Measurements from ENCODE around the gene FOXE3.

Gene FOXE3

DNA sequence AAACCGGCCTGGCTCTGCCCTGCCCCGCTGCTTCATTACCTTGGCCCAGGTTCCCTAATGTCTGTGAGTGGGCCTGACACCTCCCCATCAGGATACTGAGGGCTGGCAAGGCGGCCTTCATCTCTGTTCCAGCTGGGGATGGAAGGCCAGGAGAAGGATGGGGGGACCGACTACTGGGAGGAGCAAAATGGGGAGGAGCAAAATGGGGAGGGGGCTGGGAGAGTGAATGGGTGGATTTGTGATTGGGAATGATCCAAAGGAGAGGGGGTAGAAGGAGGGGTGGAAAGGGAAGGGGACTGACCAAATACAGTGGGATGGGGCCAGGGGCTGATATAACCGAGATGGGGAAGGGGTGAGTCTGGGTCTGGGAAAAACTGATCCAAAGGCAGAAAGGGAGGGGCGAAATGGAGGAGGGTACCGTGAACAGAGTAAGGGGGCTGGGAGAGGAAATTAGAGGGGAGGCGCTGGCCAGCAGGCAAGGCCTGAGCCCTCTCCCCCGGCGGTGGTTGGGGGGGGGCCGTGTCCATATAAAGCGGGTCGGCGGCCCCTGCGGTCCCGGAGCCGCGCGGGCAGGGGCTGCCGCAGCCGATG, at the start of gene FOXE3:
FOXE3 (plus strand) TSS at position 558 of the 591 bp plus-strand sequence; CDS start at position 589, 31 bp downstream.
- DNase-seq, result no peak

DNA sequence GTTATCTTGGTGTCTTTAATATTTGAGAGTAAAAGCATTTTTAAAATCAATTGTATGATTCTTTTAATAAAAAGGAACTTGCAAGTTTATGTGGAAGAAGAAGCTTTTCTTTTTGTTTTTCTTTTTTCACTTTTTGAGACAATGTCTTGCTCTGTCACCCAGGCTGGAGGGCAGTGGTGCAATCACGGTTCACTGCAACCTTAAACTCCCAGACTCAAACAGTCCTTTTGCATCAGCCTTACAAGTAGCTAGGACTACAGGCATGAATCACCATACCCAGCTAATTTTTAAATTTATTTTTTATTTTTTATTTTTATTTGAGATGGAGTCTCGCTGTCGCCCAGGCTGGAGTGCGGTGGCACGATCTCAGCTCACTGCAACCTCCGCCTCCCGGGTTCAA, 48.4 kb upstream of the FOXE3 start:
- DNase-seq, result no peak

DNA sequence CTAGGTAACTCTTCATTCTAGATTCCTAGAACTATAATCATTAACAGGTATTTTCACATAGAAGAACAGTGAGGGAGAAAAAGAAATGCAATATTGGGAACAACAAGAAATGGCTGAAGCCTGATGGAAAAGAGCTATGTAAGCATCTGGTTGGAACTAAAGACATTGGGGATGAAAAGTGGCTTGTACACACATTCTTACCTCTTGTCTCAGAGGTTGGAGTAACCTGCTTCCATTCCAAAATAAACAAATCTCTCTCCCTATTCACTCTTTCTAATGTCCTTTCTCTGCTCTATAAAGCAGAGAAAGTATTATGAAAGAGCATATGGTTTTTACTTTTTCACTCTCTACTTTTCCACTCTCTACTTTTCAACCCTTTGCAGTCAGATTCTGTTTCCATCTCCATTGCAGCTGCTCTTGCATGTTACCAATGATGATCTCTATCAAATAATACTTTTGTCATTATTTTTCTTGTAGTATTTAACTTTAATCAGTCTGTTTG, 45.0 kb upstream of the FOXE3 start:
- DNase-seq, result no peak

DNA sequence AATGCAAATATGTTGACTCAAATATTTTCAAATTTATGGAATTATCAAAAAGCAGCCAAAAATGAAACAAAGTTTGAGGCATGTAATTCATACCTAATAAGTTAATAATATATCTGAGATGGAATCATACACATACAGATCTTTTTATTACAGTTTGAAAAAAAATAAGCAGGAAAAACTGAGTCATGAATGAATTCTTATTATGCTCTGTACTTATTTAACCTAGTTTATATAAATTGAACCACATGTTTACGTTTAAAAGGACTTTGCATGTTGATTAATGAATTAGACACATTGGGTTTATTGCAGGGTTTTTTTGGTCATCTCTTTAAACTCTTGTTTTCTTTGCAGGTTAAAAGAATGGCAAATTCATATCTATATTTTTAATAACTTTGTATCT, 41.6 kb upstream of the FOXE3 start:
- DNase-seq, result no peak

DNA sequence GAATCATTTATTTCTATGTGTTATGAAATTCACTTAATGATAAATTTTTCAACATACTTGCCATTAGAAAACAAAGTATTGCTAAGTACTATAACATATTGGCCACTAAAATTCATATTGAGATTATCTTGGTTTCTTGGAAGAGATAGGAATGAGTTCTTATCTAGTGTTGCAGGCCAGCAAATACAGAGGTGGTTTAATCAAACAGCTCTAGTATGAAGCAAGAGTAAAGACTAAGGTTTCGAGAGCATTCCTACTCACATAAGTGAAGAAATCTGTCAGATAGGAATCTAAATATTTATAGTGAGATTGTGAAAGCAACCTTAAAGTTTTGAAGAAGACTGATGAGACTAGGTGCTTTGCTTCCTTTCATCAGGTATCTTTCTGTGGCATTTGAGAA, 37.9 kb upstream of the FOXE3 start:
- DNase-seq, result no peak

DNA sequence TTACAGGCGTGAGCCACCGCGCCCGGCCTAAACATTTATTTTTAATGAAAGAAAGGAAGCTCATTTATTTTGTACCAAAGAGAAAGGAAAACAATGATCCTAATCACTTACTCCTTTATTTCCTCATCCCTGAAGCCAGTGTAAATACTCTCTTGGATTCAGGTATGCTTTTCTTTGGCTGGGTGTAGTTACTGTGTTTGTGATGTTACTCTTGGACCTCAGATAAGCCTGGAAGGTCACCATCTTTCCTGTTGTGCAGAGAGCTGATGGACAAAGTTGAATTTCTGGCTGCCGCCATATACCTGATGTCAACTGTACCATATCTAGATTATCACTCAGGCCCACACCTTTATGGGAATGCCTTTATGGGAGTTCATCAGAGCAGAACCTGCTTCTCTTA, 35.4 kb upstream of the FOXE3 start:
- no peak for DNase-seq

DNA sequence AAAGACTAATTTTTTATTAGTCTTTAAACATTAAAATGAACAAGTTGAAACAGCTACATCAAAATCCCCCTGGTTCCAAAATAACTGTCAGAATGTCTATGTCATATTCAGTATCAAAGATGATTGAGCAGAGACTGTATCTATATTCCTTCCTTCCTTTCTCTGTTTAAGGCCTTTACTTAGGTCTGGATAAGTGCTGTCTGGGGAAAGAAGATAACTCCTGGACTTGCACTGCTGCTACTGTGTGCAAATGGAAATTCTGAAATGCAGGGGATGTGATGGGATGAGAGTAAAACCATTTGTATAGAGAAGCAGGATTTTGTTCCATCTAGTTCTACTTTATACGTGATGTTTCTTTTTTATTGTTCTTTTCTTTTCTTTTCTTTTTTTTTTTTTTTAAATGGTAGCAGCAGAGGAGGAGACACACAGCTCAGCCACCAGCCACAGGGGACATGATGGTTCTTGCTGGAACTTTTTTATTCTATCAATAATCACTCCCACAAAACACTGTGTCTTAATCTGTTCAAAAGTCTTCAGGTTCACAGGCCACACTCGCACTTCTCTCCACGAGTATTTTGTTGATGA, 33.6 kb upstream of the FOXE3 start:
- no peak for DNase-seq

DNA sequence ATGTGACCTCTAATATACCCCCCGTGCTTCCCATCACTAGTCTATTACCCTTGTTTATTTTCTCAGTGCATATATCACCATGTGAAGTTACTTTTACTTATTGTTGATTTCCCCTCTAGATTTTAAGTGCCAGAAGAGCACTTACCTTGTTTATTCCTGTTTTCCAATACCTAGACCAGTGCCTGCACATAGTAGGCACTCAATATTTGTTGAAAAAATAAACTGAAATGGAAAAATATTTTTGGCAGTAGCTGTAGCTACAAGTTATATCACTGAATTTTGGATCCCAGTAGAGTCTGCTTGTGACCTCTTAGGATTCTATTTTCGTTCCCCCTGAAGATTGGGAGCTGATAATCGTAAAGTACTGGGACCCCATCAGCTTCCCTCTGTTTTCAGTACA, 32.0 kb upstream of the FOXE3 start:
- no peak for DNase-seq

DNA sequence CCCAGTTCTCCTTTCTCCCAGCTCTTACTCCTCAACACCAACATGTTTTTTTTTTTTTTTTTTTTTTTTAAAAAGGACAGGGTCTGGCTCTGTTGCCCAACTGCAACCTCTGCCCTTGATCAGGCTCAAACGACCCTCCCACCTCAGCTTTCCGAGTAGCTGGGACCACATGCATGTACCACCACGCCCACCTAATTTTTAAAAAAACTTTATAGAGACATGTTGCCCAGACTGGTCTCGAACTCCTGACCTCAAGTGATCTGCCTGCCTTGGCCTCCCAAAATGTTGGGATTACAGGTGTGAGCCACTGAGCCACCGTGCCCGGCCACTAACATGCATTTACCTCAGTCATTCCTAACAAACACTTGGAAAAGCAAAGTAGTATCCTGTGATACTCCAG, 31.1 kb upstream of the FOXE3 start:
- no peak for DNase-seq

DNA sequence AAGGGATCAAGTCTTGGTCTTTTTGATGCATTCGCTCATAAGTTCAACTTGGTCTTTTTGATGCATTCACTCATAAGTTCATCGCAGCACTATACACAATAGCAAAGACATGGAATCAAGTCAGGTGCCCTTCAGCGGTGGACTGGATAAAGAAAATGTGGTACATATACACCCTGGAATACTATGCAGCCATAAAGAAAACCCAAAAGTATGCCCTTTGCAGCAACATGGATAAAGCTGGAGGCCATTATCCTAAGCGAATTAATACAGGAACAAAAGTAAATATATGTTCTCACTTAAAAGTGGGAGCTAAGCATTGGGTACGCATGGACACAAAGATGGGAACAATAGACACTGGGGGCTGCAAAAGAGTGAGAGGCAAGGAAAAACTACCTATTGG, 29.8 kb upstream of the FOXE3 start:
- no peak for DNase-seq

DNA sequence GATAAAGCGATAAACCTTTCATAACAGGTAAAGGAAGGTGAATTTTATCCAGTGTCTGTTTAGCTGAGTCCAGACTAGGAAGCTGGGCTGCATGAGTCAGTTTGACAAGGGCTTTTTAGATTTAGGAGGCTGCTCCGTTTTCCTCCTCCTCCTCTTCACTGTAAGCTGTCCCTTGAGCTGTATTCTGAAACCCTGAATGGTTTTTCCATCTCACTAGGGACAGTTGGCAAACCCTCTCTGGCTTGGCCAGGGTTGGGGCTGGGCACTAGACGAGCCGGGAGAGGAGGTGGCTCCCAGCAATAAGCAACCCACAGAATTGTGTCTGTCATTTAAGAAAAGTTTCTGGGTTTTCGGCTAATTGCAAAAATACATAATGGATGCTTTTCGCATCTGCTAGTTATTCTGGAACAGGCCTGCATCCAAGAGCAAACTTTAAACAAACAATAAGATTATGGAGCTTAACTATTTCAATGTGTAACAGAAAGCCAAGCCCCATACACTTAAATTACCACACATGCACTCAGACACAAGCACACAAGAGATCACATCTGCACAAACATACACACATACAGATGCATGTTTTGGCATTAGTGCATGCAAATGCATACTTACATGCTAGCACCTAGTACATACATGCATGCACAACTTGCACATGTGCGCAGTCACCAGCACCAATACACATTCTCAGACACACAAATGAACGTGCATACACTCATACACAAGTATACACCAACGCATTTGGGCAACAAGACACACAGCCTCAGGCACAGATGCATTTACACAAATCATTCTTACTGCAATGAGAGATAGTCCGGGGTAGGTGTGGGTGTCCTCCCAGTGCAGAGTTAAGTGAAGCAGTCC, 27.8 kb upstream of the FOXE3 start:
- DNase-seq, result no peak

DNA sequence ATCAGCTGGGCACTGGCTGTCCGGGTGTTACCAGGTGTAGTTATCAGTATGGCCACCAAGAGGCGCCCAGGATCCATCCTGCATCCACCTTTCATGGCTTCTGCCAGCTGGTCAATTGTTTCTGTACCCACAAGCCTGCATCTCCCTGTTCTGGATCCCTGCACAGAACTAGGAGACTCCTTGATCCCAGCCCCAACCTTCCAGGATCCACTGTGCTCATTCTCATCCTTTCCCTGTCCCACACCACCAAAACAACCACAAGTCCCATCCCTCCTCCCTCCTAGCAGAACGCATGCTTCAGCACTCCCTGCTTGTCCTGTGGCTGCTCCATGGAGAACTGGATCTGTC, 27.2 kb upstream of the FOXE3 start:
- peak; percentile 44 to 73 for DNase-seq

DNA sequence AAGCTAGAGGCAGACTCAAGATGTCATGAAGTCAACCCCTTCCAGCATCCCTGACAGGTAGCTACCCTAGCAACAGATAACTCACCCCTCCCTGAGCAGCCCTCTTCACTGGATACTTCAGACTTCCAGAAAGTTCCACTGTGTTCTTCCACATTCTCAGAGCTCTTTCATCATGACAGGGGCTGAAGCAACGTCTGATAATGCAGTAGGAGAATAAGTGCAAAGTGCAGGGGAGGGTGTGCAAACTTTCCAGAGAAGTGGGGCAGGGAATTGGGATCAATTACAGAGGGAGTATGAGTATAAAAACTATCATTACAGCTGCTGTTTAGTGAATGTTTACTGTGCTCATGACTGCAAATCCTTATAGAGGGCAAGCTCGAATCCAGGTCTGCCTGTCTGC, 26.4 kb upstream of the FOXE3 start:
- DNase-seq, result no peak

DNA sequence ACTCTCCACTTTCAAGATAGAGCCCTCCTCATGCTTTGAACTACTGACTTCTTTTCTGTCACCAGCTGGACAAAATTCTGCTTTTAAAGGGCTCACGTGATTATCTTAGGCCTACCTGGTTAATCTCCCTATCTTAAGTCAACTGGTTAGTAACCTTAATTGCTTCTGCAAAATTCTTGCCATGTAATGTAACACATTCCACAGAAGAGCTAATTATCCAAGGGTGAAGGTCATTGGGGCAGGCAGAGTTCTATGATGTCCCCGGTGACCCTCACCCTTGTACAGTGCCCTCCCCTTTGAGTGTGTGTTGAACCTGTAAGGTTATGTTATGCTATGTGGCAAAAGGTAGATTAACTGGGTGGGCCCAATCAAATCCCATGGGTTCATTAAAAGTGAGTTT, 25.2 kb upstream of the FOXE3 start:
- DNase-seq, result no peak

DNA sequence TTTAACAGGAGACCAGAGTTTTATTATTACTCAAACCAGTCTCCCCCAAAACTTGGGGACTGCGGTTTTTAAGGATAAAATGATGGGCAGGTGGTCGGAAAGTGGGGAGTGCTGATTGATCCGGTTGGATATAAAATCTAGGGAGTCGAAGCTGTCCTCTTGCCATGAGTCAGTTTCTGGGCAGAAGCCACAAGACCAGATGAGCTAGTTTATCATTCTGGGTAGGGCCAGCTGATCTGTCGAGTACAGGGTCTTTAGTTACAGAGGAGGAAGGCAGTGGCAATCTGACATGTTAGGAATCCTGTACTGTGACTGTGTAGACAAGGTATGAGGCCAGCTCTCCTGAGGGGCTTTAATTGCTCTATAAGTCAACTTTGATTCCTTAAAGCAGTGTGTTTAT, 22.9 kb upstream of the FOXE3 start:
- no peak for DNase-seq

DNA sequence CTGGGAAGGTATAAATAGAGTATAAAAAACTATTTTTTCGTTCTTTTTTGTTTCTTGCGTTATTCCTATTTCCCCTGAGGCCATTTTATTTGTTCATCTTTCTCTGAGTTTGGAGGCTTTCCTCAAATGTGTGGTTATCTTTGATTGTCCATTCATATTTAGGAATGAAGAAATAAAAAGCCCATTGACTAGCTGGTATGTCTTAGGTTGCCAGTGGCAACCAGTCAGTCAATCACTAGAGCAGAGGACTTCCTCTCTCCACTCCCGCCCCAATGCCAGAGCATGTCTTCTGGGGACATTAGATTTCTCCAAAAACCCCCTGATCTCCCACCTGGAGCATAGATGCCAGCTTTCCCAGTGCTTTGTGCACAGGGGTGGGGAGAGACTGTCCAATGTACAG, 20.7 kb upstream of the FOXE3 start:
- no peak for DNase-seq

DNA sequence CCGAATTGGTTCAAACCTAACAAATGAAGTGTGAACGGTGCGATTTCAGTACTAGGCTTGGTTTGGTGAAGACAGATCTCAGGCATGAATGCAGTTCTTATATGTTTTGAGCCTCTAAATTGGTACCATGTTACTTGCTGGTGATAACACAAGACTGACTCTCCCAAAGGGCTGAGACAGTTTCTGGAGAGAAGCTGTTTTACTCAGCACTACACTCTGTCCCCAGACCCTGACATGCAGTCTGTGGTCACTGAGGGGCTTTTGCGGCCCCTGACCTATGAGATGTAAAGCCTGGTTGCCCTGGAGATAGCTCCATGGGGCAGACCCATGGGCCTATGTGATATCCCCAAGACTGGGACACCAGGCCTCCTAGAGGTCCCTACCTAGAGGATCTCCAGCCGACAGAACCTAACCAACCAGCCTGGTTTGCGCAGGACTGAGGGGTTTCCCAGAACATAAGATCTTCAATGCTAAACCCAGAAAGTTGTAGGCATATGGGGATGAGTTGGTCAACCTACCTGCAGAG, 19.4 kb upstream of the FOXE3 start:
- no peak for DNase-seq

DNA sequence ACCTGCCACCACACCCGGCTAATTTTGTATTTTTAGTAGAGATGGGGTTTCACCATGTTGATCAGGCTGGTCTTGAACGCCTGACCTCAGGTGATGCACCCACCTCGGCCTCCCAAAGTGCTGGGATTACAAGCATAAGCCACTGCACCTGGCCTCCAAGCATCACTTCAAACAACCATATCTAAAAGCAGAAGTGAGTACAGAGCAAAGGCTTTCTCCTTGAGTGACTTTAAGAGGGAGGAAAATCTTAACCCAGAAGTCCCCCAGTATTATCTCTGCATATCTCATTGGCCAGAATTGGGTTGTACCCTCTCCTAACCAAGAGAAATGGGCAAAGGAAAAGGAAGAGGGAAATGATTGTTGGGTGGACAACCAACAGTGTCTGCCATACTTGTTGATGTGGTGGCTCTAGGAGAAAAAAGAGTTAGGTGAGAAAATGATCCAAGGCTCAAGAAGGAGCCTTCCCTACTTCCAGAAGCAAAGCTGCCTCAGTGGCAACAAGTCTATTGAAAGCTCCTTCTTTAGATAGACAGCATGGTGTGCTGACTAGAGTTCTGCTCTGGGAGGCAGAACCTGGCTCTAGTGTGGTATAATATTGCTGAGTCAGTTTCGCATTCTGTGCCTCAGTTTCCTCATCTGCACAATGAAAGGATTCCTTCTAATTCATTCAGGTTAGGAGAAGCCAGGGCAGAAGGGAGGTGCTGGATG, 16.8 kb upstream of the FOXE3 start:
- DNase-seq, result no peak

DNA sequence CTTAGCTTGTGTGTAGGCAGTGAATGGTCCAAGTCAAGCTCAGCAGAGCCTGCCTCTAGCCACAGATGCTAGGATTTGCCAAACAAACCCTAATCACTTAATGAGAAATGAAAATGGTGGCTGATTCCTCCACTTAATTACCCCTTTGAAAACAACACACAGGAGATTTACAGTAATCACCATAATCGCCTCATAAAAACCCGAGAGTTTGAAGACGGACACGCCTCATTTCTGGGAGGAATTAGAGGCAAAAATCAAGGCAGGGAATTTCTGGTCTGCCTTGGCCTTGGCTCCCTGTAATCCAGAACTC, 16.3 kb upstream of the FOXE3 start:
- peak in 1 of 2 experiments; percentile 24 for DNase-seq

DNA sequence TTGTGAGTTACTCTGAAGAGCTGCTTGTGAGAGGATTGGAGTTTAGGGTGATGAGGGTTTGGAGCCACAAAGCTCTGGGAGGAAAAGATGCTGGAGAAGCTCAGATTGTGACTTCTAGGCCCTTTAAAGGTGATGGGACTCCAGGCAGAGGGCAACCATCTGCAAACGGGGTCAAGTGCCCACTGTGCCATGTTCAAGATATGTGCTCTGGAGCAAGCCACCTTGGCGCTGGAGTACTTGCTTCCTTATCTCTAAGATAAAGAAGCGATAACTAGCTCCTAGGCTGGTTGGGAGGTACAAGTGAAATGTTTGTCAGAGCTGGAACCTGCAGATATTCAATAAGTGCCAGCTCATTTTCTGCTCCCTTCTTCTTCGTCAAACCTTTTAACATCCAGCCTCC, 14.3 kb upstream of the FOXE3 start:
- no peak for DNase-seq

DNA sequence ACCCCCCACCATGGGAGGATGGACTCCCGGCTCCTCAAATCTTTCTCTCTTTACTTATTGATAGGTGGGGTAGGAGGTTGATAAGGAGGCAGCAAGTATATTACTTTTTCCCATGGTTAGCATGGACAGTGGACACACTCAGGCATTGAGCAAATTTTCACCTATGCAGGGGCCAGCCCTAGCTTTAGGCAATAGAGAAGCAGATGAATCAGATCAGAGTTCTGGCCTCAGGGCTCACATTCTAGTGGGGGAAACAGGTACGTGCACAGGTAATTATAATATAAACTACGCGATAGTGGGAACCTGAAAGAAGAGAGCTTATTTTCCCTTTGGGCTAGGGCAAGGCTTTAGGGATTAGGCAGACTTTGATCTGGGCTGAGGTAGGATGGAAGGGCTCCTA, 13.5 kb upstream of the FOXE3 start:
- DNase-seq, result no peak

DNA sequence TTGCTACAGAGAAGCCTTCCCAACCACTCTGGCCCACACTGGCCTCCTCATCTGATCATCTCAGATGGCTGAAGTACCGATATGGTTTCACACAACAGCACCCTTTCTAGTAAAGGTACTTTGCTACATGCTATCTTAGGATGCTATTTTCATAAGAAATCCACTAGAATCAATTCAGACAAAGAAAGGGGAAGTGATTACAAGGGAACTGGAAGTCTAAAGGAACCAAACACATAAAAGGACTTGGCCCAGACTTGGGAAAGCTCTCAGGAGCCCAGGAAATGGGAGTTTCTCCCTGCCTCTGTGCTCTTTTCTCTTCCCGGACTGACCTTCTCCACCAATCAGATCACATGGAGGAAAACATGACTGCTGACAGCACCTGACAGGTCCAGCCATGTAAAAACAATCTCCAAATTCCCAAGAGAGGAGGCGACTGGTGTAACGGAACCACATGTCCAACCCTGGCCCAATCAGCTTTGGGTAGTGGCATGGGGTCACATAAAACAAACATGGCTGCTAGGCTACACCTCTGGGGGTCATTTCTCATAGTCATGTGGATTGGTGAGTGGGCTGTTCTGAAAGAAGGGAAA, 12.7 kb upstream of the FOXE3 start:
- no peak for DNase-seq

DNA sequence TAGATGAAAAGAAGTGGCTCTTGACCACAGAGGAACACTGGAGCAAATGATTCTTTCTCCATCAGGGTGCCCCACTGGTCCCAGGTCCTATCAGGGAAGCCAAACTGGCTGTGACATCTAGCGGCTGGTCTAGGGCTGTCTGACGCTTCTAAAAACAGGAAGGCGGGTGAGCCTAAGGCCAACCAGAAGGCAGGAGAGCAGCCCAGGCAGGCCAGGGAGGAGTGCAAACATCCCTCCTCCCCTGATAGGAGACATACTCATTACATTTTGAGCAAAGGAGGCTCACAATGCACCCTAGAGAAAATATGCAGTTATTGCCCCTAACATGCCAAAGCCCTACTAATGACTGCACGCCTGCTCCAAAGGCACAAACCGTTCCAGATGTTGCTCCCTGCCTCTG, 10.4 kb upstream of the FOXE3 start:
- DNase-seq, result no peak

All from NCI-H524 (cell line).